Stimulated activated CD8-positive, alpha-beta memory T cell treated with anti-CD3 and anti-CD28 coated beads, Interleukin-7, amount 100 ng/mL, for 4 hours (primary cell): ENCODE results near the gene PSMB8.
A peak's percentile ranks its signal among the peaks of the same experiment; 100 is the strongest.

Experiments used
- DNase-seq, 2 donors: peaks; one replicate each; pipeline ENCODE4 v3.0.0-alpha.2; 2020; ENCODE audit warnings: low read depth in 2 of 2

Gene PSMB8

DNA sequence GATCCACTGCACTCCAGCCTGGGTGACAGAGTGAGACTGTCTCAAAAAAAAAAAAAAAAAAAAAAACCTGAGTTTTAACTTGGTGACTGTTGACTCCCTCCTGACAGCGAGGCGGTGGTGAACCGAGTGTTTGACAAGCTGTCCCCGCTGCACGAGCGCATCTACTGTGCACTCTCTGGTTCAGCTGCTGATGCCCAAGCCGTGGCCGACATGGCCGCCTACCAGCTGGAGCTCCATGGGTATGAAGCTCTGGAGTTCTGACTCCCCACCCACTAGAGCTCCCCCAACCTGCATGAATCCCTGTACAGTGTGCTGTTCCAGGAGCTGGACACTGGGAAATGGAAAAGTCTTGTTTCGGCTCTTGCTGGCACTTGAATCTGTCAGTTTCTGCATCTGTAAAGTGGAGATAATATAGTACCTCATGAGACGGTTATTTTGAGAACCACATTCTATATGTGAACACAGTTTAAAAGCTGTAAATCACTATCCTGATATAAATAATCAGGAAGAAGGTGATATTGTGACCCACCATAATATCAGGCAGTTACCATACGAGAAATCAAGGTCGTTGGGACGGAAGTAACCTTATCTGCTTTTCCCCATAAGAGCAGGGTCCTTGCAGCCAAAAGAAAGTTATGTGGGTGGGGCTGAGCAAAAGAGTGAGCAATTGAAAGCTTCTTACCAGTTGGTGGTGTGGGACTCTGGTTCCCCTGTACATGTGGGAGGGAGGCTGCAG, 13.5 kb upstream of the PSMB8 start:
- no peak for DNase-seq

DNA sequence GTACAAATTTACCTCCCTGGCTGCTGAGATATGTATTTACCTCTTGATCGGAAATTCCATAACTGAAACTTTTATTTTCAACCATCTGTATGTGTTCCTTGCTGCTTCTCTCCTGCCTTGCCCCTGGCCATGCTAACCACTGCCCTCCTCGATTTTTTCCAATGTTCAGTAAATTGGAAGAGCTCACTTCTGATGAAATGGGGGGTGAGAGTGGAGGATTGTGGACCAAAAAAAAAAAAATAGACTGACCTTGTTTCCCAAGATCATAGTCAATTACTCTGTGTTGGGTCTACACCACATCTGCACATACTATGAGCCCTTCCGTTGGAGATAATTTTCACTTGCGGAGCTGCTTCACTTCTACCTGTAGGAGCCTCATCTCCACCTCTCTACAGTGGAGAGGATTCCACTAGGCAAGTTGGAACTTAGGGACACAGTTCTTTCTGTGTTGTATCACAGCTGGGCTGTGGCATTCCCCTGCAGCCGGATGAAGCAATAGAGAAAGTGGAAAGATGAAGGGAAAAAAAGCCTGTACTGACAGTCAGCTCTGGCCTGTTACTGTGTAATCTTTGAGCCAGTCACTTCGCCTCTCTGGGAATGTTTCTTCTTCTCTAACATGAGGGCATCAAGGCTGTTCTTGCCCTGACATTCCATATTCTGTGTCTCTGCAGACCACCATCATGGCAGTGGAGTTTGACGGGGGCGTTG, 11.8 kb upstream of the PSMB8 start:
- DNase-seq = no peak

DNA sequence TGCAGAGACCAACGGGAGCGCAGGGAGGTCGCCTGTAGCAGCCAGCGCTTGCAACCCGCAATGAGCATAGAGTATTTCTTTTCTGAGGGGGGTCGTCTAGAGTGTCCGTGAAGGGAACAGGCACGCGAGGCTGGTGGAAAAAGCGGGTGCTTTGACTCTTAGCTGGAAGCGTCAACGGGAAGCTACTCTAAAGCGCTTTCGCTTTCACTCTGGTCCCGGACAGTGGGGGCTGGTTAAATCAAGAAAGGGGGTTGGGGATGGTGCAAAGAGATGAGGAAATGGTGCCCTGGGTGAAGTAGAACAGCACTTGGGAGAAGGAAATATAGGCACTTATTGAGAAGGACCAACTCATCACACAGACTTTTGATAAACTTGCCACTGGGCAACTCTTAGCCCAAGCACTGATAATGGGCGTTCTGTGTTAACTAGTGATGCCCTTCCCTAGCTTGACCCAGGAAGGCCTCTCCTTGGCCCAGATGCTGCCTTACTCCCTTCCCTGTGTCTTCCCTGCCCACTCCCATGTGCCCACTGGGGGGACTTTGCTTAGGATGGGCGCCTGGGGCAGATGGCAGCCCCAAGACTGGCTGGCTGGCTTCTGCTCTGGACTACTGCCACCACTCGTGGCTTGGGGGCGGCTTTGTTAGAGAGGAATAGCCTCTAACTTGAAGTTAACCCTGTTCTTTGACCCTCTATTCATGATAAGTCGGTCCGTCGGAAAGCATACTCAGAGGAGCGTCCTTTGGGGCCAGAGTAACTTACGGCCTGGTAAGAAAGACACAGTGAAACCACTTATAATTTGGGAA, 10.7 kb upstream of the PSMB8 start:
- DNase-seq = peak; percentile 59 to 72

DNA sequence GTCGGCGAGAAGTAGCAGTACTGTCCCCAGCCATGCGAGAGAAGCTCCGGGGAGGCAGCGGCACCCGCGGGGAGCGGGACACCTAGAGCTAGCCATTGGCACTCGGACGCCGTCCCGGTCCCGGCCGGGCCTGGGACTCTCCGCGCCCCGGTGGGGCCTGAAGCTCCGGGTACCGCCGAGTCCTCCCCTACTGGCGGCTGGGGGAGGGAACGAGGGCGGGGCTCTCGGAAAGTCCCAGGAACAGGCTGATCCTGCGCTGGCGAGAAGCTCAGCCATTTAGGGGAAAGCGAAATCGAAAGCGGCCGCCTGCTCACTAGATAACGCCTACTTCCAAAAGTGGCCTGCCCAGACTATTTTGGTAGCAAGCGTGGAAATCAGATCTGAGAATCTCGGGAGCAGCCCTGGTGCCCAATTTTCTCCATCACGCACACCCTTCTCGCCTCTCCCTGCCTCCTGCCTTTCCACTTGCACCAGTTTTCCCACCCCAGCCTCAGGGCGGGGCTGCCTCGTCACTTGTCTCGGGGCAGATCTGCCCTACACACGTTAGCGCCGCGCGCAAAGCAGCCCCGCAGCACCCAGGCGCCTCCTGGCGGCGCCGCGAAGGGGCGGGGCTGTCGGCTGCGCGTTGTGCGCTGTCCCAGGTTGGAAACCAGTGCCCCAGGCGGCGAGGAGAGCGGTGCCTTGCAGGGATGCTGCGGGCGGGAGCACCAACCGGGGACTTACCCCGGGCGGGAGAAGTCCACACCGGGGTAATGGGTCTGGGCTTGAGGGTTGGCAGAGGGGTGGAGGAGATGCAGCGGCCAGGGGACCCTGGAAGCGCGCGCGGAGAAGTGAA, 9.9 kb upstream of the PSMB8 start, which contains the start of the genes PSMB9 and TAP1:
TSS of gene PSMB9 (plus strand) at position 652 of the 835 bp plus-strand sequence. CDS start at position 690, 38 bp downstream.
TSS of gene TAP1 (minus strand) at position 164 of the 835 bp plus-strand sequence. CDS start at position 96, 68 bp downstream.
- peak; percentile 97 for DNase-seq

DNA sequence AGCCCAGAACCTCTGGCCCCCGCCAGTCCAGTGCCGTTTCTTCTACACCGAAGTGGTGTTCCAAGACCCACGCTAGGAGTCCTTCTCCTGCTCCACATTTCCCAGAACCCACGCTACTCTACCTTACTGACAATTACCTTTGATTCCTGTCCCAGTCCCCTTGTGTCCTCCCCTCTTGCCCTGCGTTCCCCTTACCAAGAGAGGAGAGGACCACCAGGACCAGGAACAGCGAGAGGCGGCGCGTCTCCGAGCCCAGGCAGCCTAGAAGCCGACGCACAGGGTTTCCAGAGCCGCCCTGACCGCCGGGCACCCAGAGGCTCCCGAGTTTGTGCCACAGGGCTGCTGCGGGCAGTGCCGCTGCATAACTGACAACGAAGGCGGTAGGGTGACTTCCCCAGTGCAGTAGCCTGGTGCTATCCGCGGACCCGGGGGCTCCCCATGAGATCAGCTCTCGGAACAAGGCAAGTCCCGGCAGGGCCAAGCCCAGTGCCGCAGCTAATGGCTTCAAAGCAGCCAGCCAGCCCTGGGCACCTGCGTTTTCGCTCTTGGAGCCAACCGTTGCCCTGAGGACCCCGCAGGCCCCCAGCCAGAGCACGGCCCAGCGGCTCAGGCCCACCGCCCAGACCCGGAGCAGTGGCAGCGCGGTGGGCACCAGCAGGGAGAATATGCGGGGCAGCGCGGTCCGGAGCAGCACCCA, 9.1 kb upstream of the PSMB8 start:
- peak in 1 of 2 donors; percentile 47 for DNase-seq

DNA sequence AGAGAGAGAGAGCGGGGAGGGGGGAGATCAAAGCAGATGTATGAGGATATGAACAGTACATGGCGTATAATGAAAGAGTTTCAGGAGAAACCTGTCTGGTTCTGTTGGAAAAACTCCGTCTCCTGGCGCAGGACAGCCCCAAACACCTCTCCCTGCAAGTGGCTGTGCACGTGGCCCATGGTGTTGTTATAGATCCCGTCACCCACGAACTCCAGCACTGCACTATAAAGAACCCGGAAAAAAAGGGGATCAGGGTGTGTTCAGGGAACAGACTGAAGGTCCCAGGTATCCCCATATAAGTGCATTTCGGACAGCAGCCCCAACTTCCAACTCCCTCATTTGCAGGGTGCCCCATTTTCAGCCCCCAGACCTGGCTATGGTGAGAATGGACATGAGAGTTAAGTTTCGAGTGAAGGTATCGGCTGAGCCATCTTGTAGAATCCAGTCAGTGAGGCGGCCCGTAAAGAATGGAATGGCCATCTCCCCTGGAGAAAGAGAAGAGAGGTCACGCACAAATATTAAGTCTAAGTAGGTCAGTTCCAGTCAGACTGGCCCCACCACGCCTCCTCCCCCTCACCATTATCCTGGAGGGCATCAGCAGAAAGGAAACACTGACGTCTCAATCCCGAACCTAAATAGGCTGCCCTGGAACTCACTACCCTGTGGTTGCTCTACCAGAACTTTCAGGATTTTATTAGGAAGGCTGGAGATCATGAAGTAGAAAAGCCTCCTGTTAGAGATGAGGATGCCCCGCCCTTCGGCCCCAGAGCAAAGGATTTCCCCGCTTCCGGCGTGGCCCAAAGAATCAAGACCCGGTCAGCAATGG, 8.4 kb upstream of the PSMB8 start:
- DNase-seq = no peak

DNA sequence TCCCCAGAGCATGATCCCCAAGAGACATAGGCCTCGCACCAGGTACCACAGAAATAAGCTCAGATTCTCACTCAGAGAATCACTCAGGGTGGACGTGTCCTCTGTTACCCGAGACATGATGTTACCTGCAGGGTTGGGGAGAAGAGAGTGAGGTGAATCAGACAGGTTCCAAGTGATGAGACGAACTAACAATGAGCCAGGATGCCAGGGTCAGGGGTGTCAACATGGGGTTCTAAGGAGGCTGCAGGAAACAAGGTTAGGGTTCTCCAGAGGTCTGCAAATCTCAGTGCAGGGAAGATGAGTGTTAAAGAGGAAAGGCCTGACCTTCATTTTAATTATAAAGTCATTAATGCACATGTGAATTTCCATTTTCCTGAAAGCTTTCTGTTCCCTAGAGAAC, 7.2 kb upstream of the PSMB8 start:
- DNase-seq = no peak

DNA sequence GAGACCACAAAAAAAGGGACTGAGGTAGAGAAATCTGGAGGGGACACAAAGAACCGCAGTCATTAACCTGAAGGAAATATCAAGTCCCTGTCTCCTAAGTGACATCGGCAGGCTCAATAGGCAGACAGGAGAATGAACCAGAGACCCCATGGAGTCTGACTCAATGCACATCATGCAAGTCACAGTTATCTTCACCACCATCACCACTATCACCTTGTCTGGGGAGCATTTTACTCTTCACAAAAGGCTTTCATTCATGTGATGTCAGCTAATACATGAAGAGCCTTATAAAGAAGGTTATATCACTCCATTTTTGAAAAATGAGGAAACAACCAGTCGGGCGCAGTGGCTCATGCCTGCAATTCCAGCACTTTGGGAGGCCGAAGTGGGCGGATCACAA, 5.3 kb upstream of the PSMB8 start:
- DNase-seq = no peak

DNA sequence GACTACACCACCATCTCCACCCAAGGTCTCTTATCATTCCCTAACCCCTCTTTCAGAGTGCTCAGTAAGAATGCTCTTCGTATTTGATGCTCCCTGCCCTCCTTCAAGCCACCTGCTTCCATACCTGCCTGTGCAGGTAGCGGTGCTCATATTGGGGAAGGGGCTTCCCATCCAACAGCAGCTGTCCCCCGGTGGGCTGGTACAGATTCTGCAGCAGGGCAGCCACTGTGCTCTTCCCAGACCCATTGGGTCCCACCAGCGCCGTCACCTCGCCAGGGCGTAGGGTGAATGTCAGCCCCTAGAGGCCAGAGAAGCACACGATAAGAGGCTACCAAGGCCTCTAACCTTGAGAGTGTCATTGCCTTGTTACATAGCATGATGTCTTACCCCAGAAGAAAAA, 3.9 kb upstream of the PSMB8 start:
- no peak for DNase-seq

DNA sequence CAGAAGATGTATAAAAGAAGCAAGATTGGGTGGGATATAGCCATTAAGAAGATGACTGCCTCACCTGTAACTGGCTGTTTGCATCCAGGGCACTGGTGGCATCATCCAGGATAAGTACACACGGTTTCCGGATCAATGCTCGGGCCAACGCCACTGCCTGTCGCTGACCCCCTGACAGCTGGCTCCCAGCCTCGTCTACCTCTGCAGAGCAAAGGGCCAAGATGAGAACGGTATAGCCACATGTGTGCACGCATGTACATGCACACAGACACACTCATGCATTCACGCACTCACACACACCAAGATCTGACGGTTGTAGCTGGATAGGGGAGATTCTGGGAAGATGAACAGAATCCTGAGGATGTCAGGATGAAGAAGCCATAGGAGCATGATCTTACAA, 3.2 kb upstream of the PSMB8 start:
- no peak for DNase-seq

DNA sequence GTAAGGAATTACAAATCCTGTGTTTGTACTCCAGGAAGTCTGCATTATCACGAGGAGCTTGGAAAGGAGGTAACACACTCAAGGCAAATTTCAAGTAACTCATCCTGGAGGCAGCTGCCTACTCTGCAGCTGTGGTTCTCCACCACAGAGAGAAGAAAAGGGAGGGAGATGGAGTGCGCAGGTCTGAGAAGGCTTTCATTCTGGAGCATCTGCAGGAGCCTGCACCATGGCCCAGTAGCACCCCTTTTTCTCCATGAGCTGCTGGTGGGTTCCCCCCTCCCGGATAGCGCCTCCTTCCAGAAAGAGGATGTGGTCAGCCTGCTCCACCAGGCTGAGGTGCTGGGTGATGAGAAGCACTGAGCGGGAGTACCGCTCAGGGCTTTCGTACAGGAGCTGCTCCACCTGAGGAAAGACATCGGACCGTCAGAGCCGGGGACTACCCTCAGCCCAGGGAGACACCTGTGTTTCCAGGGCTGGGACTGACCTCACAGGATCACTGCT, 1.6 kb upstream of the PSMB8 start:
- peak in 1 of 2 donors; percentile 33 for DNase-seq

DNA sequence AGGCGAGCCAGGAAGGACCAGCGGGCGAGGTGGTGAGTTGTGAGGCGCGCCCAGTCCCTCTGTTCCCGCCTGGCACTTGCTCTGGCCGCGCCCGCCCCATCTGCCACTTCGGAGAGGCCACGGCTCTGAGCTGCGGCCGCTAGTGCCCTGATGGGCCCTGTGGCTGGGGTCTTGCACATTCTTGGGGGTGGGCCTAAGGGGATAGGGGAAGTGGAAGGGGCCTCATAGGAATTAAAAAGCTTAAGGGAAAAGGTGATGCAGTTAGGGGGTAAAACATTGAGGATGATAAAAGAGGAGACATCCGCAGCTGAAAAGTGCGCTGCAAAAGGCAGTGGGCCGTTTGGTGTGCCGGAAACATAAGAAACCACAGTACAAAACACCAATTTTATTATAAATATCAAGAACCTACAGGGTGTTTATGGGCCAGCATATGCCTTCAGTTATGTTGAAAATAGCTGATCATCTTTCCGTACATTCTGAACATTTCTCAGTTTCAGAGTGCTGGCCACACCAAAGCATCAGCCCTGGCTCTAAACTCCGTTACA, 1.1 kb upstream of the PSMB8 start:
- no peak for DNase-seq

DNA sequence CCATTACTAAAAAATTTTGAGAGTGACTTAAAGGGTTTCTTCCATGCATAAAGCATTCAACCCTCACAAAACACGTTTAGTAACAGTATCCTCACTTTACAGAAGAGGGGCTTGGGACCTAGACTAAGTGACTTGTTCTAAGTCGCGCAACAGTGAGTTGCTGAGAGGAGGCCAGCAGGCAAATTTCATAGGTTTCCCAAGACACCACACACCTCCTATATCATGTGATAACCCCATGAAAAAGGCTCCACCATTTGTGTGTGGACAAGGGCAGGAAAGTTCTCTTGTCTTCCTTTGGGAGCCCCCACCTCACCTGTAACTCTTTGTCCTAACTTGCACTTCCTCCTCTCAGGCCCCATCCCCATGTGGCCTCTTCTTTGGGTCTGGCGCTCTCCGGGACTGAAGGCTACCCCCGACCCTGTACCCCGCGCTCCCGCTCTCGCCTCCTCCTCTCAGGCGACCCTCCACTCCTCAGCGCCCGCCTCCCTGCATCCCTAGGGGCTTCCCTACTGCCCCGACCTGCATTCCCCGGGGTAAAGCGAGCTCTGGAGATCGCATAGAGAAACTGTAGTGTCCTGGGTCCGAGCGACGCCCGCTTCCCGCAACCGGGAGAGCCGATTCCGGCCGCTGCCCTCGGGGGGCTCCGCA, 392 bp downstream of the PSMB8 start:
- no peak for DNase-seq

DNA sequence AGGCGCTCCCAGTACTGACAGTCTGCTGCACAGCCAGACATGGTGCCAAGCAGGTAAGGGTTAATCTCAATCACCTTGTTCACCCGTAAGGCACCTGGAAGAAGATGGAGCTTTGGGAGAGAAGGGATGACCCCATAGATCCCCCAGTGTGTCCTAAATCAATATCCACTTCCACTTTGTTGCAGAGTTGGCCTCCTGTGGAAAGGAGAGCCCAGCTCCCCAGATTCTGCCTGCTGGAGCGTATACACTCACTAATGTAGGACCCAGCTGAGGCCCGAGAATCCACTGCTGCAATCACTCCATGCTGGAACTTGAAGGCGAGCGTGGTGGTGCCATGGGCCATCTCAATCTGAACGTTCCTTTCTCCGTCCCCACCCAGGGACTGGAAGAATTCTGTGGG, 1.2 kb downstream of the PSMB8 start:
- no peak for DNase-seq

DNA sequence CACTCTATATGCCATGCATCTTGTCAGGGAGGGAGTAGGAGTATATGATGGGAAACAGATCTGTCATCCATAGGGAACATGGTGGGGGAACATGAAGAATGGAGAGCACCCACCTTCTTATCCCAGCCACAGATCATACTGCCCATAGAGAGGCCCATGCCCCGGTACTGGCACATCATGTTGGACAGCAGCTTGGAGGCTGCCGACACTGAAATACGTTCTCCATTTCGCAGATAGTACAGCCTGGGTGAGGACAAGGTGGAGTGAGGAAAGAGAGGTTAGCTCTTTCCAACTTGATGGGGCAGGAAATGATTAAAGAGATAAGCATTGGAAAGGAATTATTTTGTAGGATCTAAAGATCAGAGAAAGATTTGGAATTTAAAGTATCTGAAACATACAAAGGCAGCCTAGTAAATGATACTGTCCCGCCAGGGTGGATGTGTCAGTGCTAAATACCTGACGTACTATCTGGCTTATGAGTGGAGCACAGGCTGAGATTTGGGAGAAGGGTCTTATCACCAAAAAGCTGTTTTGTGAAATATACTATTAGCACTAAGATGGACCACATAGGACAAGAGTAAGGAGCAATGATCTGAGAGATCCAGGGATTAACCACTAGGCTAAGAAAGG, 1.7 kb downstream of the PSMB8 start:
- DNase-seq = no peak

DNA sequence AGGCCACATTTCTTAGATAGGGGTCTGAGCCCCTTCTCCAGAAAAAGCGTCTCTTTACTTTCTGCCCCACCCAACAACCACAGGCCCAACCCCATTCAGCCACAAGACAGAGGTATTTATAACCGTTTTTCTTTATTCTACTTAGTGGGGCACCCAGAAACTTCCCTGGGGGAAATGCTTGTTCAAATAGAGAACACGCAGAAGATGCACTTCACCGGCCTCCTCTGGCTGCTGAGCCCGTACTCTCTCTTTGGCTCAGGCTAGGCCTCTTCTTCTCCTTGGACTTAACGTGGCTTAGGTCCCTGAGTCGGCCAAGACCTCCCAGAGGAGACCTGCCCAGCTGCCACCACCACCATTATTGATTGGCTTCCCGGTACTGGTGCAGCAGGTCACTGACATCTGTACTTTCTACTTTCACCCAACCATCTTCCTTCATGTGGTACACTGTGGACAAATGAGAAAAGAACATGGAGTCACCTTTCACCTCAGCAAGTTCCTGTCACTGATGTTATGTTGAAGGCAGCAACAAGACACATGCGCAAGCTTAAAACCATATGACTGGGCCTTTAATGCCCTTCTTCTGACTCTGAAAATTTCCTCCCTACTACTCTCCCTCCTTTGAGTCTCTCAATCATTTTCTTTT, 3.1 kb downstream of the PSMB8 start:
- DNase-seq = no peak

DNA sequence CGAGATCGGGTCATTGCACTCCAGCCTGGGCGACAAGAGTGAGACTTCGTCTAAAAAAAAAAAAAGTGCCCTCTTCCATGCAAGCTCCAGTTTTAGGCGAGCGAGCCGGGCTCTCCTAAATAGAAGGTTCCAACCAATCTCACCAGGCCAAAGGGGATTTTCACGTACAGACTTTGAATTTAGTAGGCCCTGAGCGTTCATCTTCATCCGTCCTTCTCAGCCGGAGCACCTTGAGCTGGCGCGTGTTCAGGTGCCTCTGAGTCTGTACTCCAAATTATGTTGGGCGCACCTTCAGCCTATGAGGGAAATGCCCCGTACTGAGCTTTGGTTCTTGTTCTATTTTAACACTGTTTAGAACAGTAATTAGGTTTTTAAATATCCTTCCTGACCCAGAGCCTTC, 4.5 kb downstream of the PSMB8 start:
- no peak for DNase-seq
